ENCODE data around the gene MAST2.

GRCh38 chr1:45802343-45803298 is 791 bp upstream of the MAST2 start:
- TF ChIP-seq EZH2 (IDR thresholded peaks at IDR 0.05; ENCODE audit: borderline replicate concordance, low read length), result no peak
- TF ChIP-seq, protein P1, sequence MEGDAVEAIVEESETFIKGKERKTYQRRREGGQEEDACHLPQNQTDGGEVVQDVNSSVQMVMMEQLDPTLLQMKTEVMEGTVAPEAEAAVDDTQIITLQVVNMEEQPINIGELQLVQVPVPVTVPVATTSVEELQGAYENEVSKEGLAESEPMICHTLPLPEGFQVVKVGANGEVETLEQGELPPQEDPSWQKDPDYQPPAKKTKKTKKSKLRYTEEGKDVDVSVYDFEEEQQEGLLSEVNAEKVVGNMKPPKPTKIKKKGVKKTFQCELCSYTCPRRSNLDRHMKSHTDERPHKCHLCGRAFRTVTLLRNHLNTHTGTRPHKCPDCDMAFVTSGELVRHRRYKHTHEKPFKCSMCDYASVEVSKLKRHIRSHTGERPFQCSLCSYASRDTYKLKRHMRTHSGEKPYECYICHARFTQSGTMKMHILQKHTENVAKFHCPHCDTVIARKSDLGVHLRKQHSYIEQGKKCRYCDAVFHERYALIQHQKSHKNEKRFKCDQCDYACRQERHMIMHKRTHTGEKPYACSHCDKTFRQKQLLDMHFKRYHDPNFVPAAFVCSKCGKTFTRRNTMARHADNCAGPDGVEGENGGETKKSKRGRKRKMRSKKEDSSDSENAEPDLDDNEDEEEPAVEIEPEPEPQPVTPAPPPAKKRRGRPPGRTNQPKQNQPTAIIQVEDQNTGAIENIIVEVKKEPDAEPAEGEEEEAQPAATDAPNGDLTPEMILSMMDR (IDR thresholded peaks at IDR 0.05; ENCODE audit: low read length), result no peak

All from OCI-LY1 (cell line).